GM23248 (cell line): ENCODE measurements around the gene AARS2.

Experiments
- EZH2 ChIP-seq: fragments of 200-600 bp; sonication (generic); IDR thresholded peaks from 2 replicates; pipeline ENCODE4 v1.6.1; 2018; ENCODE audit warnings: antibody characterized with exemption, mild to moderate bottlenecking; ENCODE audit not compliant: insufficient read depth, poor library complexity, severe bottlenecking
- EZH2phosphoT487 ChIP-seq: fragments of 200-600 bp; sonication (generic); IDR thresholded peaks from 2 replicates; pipeline ENCODE4 v1.6.1; 2018; ENCODE audit warnings: antibody characterized with exemption, moderate library complexity, mild to moderate bottlenecking, low read depth; ENCODE audit not compliant: insufficient read depth

- TF ChIP-seq EZH2phosphoT487 (no peak), EZH2 (no peak)
These were observed 49.6 kb downstream of the AARS2 start for GRCh38 chr6:44263354-44264100.
